ENCODE results near the gene PIP4K2B. TPM values are rescaled to one million over a fixed set of nuclear protein-coding genes. Genes with fewer than 3 reads are reported as not detected.

The PIP4K2B gene
- total and polyA plus RNA-seq, 2 of the 8 experiments (the other 6 are each of a cell fraction or from before 2014, with no cell fraction given) = 21.5 to 57.8 TPM

DNA sequence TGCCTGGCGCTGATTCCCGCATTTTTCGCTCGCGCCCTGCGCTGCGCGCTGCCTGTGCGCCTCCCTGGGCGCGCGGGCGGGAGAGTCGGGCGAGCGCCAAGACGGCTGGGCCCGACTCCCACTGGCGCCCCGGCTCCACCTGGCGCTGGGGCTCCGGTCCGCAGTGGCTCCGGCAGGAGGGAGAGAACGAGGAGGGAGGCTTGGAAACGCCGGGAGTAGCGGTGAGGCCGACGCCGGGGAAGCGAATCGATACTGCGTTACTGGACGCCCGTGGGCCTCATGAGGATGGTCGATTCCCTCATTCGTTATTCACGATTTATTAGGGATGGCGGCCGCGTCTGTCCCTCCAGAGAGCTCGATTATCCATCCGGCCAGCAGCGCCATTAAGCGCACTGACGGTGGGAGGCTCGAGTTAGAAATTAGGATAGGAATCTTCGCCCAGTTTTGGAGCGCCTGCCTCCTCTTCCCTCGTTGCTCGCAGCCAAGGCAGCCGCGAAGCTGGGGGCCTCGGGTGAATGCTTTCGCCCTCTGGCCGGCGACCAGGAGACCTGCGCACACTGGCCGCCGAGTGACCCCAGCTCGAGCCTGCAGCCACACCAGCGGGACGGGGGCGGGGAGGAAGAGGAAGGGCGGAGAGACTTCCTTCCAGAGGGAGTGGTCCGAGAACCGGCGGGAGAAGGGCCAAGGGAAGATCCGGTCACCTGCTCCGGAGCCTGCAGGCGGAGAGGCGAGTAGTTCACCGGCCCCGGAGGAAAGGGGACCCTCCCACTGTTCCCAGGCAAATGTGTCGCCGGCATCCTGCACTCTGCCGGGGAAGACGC is 49.9 kb downstream of the PIP4K2B start:
- Histone ChIP-seq H2AFZ (ENCODE audit: low read length) (peak overlapping the region; percentile 5; the same call in 1 of the 2 replicates), H3K23me2 (ENCODE audit: low read depth, low read length) (peaks cover 48% of the 10 kb centered on the region), H4K20me1 (replicated peaks in 1 of 2; ENCODE audit: control insufficient read depth in 1 of 2, insufficient read depth in 2 of 2, low read length in 2 of 2) (peaks cover 17 to 19% of the 10 kb centered on the region in 2 experiments), H2BK12ac (ENCODE audit: low read depth, low read length) (peak overlapping the region; percentile 75; the same call in 1 of the 2 replicates), H3K4me3 (ENCODE audit: extremely low read depth in 1 of 4, insufficient read depth in 2 of 4, low read depth in 3 of 4, low read length in 4 of 4) (peak overlapping the region; percentile 66 to 87 (median 84)), H3K14ac (ENCODE audit: insufficient read length) (peak overlapping the region; percentile 35), H2BK120ac (replicated peaks; ENCODE audit: low read depth, low read length) (no peak overlapping the region), H3K79me1 (ENCODE audit: low read depth, low read length) (peaks cover 3% of the 10 kb centered on the region), H3K9me3 (ENCODE audit: insufficient read depth in 2 of 2, low read depth in 1 of 2, low read length in 1 of 2) (no peaks in the 10 kb centered on the region), H3K79me2 (ENCODE audit: control insufficient read depth in 1 of 2, insufficient read depth in 2 of 2, low read length in 2 of 2) (peaks cover 26 to 42% of the 10 kb centered on the region in 2 experiments), H3K27ac (ENCODE audit: low read depth, low read length) (peak overlapping the region; percentile 51; the same call in 1 of the 2 replicates), H3K27me3 (replicated peaks in 1 of 4; ENCODE audit: control insufficient read depth in 3 of 4, extremely low read depth in 1 of 4, insufficient read depth in 3 of 4, low read length in 3 of 4) (peaks cover 0 to 11% (median 5%) of the 10 kb centered on the region in 4 experiments; a peak in 5 of 7 replicates), H4K5ac (ENCODE audit: insufficient read length, low read depth, low read length) (peak overlapping the region; percentile 79), H3K4ac (replicated peaks; ENCODE audit: insufficient read length, low read depth, low read length) (peak overlapping the region; percentile 65), H3K9ac (replicated peaks in 1 of 4; ENCODE audit: extremely low read depth in 1 of 4, low read depth in 3 of 4, low read length in 3 of 4) (peak overlapping the region; percentile 35 to 80 (median 56)), H3K18ac (ENCODE audit: extremely low read depth, low read length) (peak overlapping the region; percentile 90), H2BK15ac (ENCODE audit: low read length) (no peak overlapping the region), H3K56ac (replicated peaks; ENCODE audit: insufficient read length, low read depth, low read length) (peak overlapping the region; percentile 70), H2BK5ac (ENCODE audit: low read depth, low read length) (peak overlapping the region; percentile 8; the same call in 1 of the 2 replicates), H2BK20ac (ENCODE audit: low read length) (no peak overlapping the region), H3K23ac (ENCODE audit: insufficient read length) (no peak overlapping the region), H4K91ac (replicated peaks; ENCODE audit: insufficient read length, low read length) (peak overlapping the region; percentile 29), H3K4me1 (replicated peaks in 1 of 4; ENCODE audit: control insufficient read depth in 3 of 4, insufficient read depth in 4 of 4, low read length in 3 of 4) (peaks cover 7 to 22% (median 14%) of the 10 kb centered on the region in 4 experiments), H2AK5ac (ENCODE audit: low read depth, low read length) (0 out of 2 replicates have a peak overlapping the region, but pooled peaks have one; percentile 1), H3K4me2 (ENCODE audit: insufficient read depth in 1 of 2, low read depth in 2 of 2, low read length in 2 of 2) (peak overlapping the region; percentile 89 to 91), H4K8ac (ENCODE audit: extremely low read depth, insufficient read depth, low read length) (peak overlapping the region; percentile 60), H3K36me3 (ENCODE audit: control insufficient read depth in 2 of 4, insufficient read depth in 4 of 4, low read length in 3 of 4) (peaks cover 0 to under 1% (median 0%) of the 10 kb centered on the region in 4 experiments; a peak in 1 of 8 replicates)
- WGBS, 2 experiments (ENCODE audit: extremely low coverage in 1 of 2, insufficient coverage in 1 of 2, insufficient read length in 1 of 2, insufficient replicate concordance in 2 of 2, low coverage in 1 of 2, low lambda C conversion rate in 2 of 2, missing lambda C conversion rate in 1 of 2) = 1% methylated on average over 65 of the region's 79 CpGs; no CpG with 5 or more reads in 1 of the 2 experiments
- ChIA-PET CTCF (ENCODE audit: partially characterized antibody) (interaction anchor here (0.6 to 0.9 kb wide), 4 partner anchors 33 to 708 kb away, joined by 3 to 4 read pairs (median 3); no protein-coding TSS in a partner anchor), POLR2A (ENCODE audit: partially characterized antibody) (interaction anchor here (0.8 to 2.7 kb wide), 6 partner anchors 16 to 105 kb away, joined by 4 to 19 read pairs (median 4); partner anchors contain the start of genes CISD3, MLLT6 and RPL23)
- DNase-seq (ENCODE audit: low read depth in 1 of 2, low spot score in 2 of 2) = peak in 1 of 2 experiments; percentile 84
- no peak for FAIRE-seq
- TF ChIP-seq RNF2 (IDR thresholded peaks at IDR 0.05; ENCODE audit: borderline replicate concordance, low read depth, low read length, missing control alignments, poor library complexity, severe bottlenecking) = no peak
- TF ChIP-seq SUZ12 (IDR thresholded peaks at IDR 0.05; ENCODE audit: low read length) = no peak
- peak; percentile 79; the same call in 1 of the 2 replicates for TF ChIP-seq GABPA (IDR thresholded peaks at IDR 0.05; ENCODE audit: borderline replicate concordance, insufficient read depth, low read length)
- TF ChIP-seq TAF1 (IDR thresholded peaks at IDR 0.05; ENCODE audit: low read depth, low read length) = peak; percentile 77
- 0 out of 2 replicates have a peak, but pooled peaks have one; percentile 49 for TF ChIP-seq SP4 (IDR thresholded peaks at IDR 0.05; ENCODE audit: low read length)
- 0 out of 2 replicates have a peak, but pooled peaks have one; percentile 61 for TF ChIP-seq GTF2F1 (IDR thresholded peaks at IDR 0.05; ENCODE audit: borderline replicate concordance, low read depth, low read length)
- TF ChIP-seq, protein P1, sequence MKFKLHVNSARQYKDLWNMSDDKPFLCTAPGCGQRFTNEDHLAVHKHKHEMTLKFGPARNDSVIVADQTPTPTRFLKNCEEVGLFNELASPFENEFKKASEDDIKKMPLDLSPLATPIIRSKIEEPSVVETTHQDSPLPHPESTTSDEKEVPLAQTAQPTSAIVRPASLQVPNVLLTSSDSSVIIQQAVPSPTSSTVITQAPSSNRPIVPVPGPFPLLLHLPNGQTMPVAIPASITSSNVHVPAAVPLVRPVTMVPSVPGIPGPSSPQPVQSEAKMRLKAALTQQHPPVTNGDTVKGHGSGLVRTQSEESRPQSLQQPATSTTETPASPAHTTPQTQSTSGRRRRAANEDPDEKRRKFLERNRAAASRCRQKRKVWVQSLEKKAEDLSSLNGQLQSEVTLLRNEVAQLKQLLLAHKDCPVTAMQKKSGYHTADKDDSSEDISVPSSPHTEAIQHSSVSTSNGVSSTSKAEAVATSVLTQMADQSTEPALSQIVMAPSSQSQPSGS (IDR thresholded peaks at IDR 0.05; ENCODE audit: low read length) = peak; percentile 42; the same call in 1 of the 2 replicates
- peak; percentile 21; the same call in 1 of the 2 replicates for TF ChIP-seq POLR2AphosphoS5 (IDR thresholded peaks at IDR 0.05; ENCODE audit: low read depth, low read length)

Measured in H1 (cell line).